ENCODE data around the gene CDH18. TPM values are rescaled to one million over a fixed set of nuclear protein-coding genes. Genes with fewer than 3 reads are reported as not detected.

Gene CDH18
- total RNA-seq, 1 donor from 2014 or later, result not detected

- no peak for ATAC-seq (ENCODE audit: low read depth)
- no peak for DNase-seq
- intact Hi-C loops (cut with micrococcal nuclease), result no loop called here
- no peak for TF ChIP-seq CTCF (IDR thresholded peaks at IDR 0.05)
- ChIA-PET CTCF (no interaction called here), POLR2A (no interaction called here)
- Mint-ChIP-seq H3K4me1 (no peaks in the 10 kb centered on the region), H3K9me3 (peaks cover 12% of the 10 kb centered on the region), H3K36me3 (ENCODE audit: low read depth) (no peaks in the 10 kb centered on the region), H3K27me3 (no peaks in the 10 kb centered on the region), H3K4me3 (no peak overlapping the region), H3K27ac (no peak overlapping the region)
Measured at GRCh38 chr5:19625562-19625961, 362.4 kb downstream of the CDH18 start.

- DNase-seq (no peak), ATAC-seq (ENCODE audit: low read depth) (no peak)
- H3K36me3 Mint-ChIP-seq (ENCODE audit: low read depth), result no peaks in the 10 kb centered on the region
- intact Hi-C loops (cut with micrococcal nuclease), result no loop called here
- H3K9me3 Mint-ChIP-seq, result no peaks in the 10 kb centered on the region
- no peak overlapping the region for H3K27ac Mint-ChIP-seq
- CTCF ChIA-PET, result no interaction called here
- POLR2A ChIA-PET, result no interaction called here
- TF ChIP-seq CTCF (IDR thresholded peaks at IDR 0.05), result no peak
- H3K27me3 Mint-ChIP-seq, result no peaks in the 10 kb centered on the region
- no peaks in the 10 kb centered on the region for H3K4me1 Mint-ChIP-seq
- no peak overlapping the region for H3K4me3 Mint-ChIP-seq
Measured at GRCh38 chr5:19619571-19619970, 368.4 kb downstream of the CDH18 start.

- POLR2A ChIA-PET, result no interaction called here
- Mint-ChIP-seq H3K4me3 (no peak overlapping the region), H3K27ac (no peak overlapping the region), H3K9me3 (no peaks in the 10 kb centered on the region), H3K27me3 (no peaks in the 10 kb centered on the region), H3K36me3 (ENCODE audit: low read depth) (no peaks in the 10 kb centered on the region), H3K4me1 (no peaks in the 10 kb centered on the region)
- DNase-seq (no peak), ATAC-seq (ENCODE audit: low read depth) (no peak)
- CTCF ChIA-PET, result no interaction called here
- intact Hi-C loops (cut with micrococcal nuclease), result no loop called here
- no peak for TF ChIP-seq CTCF (IDR thresholded peaks at IDR 0.05)
Measured at GRCh38 chr5:19616701-19617215, 371.2 kb downstream of the CDH18 start.

GRCh38 chr5:19615661-19616060 is 372.3 kb downstream of the CDH18 start:
- no peaks in the 10 kb centered on the region for H3K4me1 Mint-ChIP-seq
- intact Hi-C loops (cut with micrococcal nuclease), result no loop called here
- ChIA-PET CTCF (no interaction called here), POLR2A (no interaction called here)
- DNase-seq, result no peak
- ATAC-seq (ENCODE audit: low read depth), result no peak
- H3K36me3 Mint-ChIP-seq (ENCODE audit: low read depth), result no peaks in the 10 kb centered on the region
- H3K27me3 Mint-ChIP-seq, result no peaks in the 10 kb centered on the region
- no peak for TF ChIP-seq CTCF (IDR thresholded peaks at IDR 0.05)
- H3K9me3 Mint-ChIP-seq, result no peaks in the 10 kb centered on the region
- H3K4me3 Mint-ChIP-seq, result no peak overlapping the region
- no peak overlapping the region for H3K27ac Mint-ChIP-seq

- DNase-seq (no peak), ATAC-seq (ENCODE audit: low read depth) (no peak)
- no peaks in the 10 kb centered on the region for H3K36me3 Mint-ChIP-seq (ENCODE audit: low read depth)
- intact Hi-C loops (cut with micrococcal nuclease), result no loop called here
- ChIA-PET POLR2A (no interaction called here), CTCF (no interaction called here)
- H3K27me3 Mint-ChIP-seq, result no peaks in the 10 kb centered on the region
- no peak overlapping the region for H3K27ac Mint-ChIP-seq
- no peaks in the 10 kb centered on the region for H3K9me3 Mint-ChIP-seq
- TF ChIP-seq CTCF (IDR thresholded peaks at IDR 0.05), result no peak
- no peaks in the 10 kb centered on the region for H3K4me1 Mint-ChIP-seq
- H3K4me3 Mint-ChIP-seq, result no peak overlapping the region
Measured at GRCh38 chr5:19615071-19615470, 372.9 kb downstream of the CDH18 start.

Data from activated B cell treated with CpG ODN at 0.5 μM for 24 hours (primary cell).